SK-N-MC (cell line): Measurements from ENCODE around the gene NEK9.
A peak's percentile ranks its signal among the peaks of the same experiment; 100 is the strongest.

Experiments
- DNase-seq: peaks from one replicate; pipeline ENCODE4 v3.0.0-alpha.2; 2011; ENCODE audit warnings: low read depth, low spot score
- H3K27ac ChIP-seq: fragments of 200-600 bp; sonication (generic); 2 replicates; pipeline ENCODE4 v1.5.1; 2016; ENCODE audit warnings: mixed run types
- H3K36me3 ChIP-seq: fragments of 200-600 bp; sonication (generic); 2 replicates; pipeline ENCODE4 v1.6.1; 2017; ENCODE audit warnings: antibody characterized with exemption, low read length, mixed read lengths; ENCODE audit not compliant: insufficient read depth
- H3K4me3 ChIP-seq: fragments of 200-600 bp; sonication (generic); 2 replicates; pipeline ENCODE4 v1.5.1; 2016
- H3K9ac ChIP-seq: fragments of 200-600 bp; sonication (generic); 2 replicates; pipeline ENCODE4 v1.8.0; 2017; ENCODE audit warnings: mixed run types, mixed read lengths; ENCODE audit not compliant: insufficient read length
- H3K9me3 ChIP-seq: fragments of 200-600 bp; sonication (generic); 2 replicates; pipeline ENCODE4 v1.6.1; 2017; ENCODE audit warnings: low read depth, mild to moderate bottlenecking, antibody characterized with exemption, low read length, moderate library complexity, mixed read lengths
- EZH2 ChIP-seq: fragments of 200-600 bp; sonication (generic); IDR thresholded peaks from one replicate; pipeline ENCODE4 v1.6.1; 2017; ENCODE audit warnings: antibody characterized with exemption
- FOXP2 ChIP-seq: optimal IDR thresholded peaks from 2 replicates; pipeline ENCODE3; 2011; ENCODE audit warnings: mild to moderate bottlenecking, moderate library complexity; ENCODE audit not compliant: insufficient read depth; ENCODE audit errors: extremely low read length, control extremely low read depth
- POLR2AphosphoS5 ChIP-seq: IDR thresholded peaks from 2 replicates; pipeline ENCODE4 v1.6.1; 2012; ENCODE audit warnings: mild to moderate bottlenecking, low read depth, low read length, borderline replicate concordance

NEK9 gene

DNA sequence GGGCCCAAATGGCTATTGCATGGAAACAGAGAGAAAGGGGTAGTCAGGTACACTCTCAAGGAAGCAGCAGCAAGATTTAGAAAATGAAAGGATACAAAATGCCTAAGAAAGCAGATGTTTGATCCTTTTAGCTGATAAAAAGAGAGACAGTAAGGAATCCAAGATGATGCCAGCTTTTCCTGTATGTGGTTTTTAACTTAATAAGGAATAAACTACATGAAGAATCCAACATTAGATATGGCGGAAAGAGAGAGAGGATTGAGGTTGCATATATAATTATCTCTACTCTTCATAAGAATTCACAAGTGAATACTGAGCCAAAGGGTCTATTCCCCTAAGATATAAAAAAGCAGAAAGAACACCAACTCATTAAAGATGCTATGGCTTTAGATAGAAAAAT, 38.0 kb upstream of the NEK9 start:
- Histone ChIP-seq H3K9me3 (no peaks in the 10 kb centered on the region), H3K4me3 (no peak overlapping the region), H3K27ac (peak overlapping the region; percentile 69), H3K9ac (no peak overlapping the region), H3K36me3 (no peaks in the 10 kb centered on the region)
- peak; percentile 73 for DNase-seq
- TF ChIP-seq POLR2AphosphoS5 (no peak), EZH2 (no peak)

- no peak for DNase-seq
- H3K36me3 ChIP-seq, result no peaks in the 10 kb centered on the region
- H3K27ac ChIP-seq, result no peak overlapping the region
- no peak overlapping the region for H3K4me3 ChIP-seq
- TF ChIP-seq POLR2AphosphoS5, result no peak
- no peak for TF ChIP-seq FOXP2
- TF ChIP-seq EZH2, result no peak
- H3K9ac ChIP-seq, result no peak overlapping the region
- H3K9me3 ChIP-seq, result no peaks in the 10 kb centered on the region
Observed at GRCh38 chr14:75163677-75164076, 36.8 kb upstream of the NEK9 start.

DNA sequence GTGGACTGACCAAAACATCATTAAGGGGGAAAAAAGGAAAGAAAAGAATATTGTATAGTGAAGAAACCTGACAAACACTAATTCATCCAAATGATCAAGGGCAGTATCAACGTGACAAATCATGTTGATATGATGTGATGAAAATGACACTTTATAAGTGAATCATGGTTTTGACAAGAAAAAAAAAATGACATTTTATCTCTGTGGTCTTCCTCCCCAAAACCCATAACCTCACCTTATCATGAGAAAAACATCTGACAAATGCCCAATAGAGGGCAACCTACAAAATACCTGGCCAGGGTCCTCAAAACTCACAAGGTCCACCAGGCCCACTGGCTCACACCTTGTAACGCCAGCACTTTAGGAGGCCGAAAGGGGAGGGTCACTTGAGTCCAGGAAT, 35.8 kb upstream of the NEK9 start:
- TF ChIP-seq EZH2, result no peak
- no peak for TF ChIP-seq FOXP2
- no peak for TF ChIP-seq POLR2AphosphoS5
- no peak overlapping the region for H3K4me3 ChIP-seq
- H3K9me3 ChIP-seq, result no peaks in the 10 kb centered on the region
- H3K27ac ChIP-seq, result no peak overlapping the region
- no peak overlapping the region for H3K9ac ChIP-seq
- H3K36me3 ChIP-seq, result no peaks in the 10 kb centered on the region
- DNase-seq, result no peak

- Histone ChIP-seq H3K9ac (no peak overlapping the region), H3K36me3 (no peaks in the 10 kb centered on the region), H3K27ac (peak overlapping the region; percentile 29), H3K4me3 (no peak overlapping the region), H3K9me3 (no peaks in the 10 kb centered on the region)
- TF ChIP-seq POLR2AphosphoS5 (no peak), FOXP2 (no peak), EZH2 (no peak)
- DNase-seq, result no peak
Observed at GRCh38 chr14:75158843-75159614, 32.2 kb upstream of the NEK9 start.

DNA sequence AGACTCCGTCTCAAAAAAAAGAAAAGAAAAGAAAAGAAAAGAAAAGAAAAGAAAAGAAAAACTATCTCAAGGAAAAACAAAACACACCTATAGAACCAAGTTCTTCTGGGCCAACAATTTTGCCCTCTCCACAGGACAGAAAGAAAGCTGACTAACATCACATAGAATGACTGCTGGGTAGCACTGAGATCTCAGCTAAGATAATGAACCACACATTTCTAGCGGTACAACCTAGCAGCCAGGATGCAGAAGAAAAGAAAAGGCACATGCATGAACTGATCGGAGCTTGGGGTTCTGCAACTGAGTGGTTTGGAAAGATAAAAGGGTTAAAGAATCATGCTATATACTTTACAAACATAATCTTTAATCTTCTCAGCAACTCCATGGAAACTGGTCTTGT, 30.1 kb upstream of the NEK9 start:
- no peaks in the 10 kb centered on the region for H3K9me3 ChIP-seq

GRCh38 chr14:75156111-75156510, 29.3 kb upstream of the NEK9 start:
- Histone ChIP-seq H3K9me3 (no peaks in the 10 kb centered on the region), H3K4me3 (no peak overlapping the region), H3K36me3 (peaks cover 8% of the 10 kb centered on the region; the same call in 1 of the 2 replicates), H3K9ac (no peak overlapping the region), H3K27ac (no peak overlapping the region)
- no peak for TF ChIP-seq EZH2
- no peak for TF ChIP-seq FOXP2
- no peak for TF ChIP-seq POLR2AphosphoS5
- DNase-seq, result no peak

More for the DNA sequence above, 30.1 kb upstream of the NEK9 start:
- no peak for DNase-seq
- no peak for TF ChIP-seq FOXP2
- no peak for TF ChIP-seq EZH2
- TF ChIP-seq POLR2AphosphoS5, result no peak
- Histone ChIP-seq H3K9ac (no peak overlapping the region), H3K36me3 (peaks cover 1% of the 10 kb centered on the region; the same call in 1 of the 2 replicates), H3K27ac (no peak overlapping the region), H3K4me3 (no peak overlapping the region)

GRCh38 chr14:75155169-75155568, 28.3 kb upstream of the NEK9 start:
- TF ChIP-seq FOXP2 (no peak), EZH2 (no peak), POLR2AphosphoS5 (no peak)
- no peak overlapping the region for H3K9ac ChIP-seq
- H3K4me3 ChIP-seq, result no peak overlapping the region
- DNase-seq, result no peak
- H3K9me3 ChIP-seq, result no peaks in the 10 kb centered on the region
- H3K36me3 ChIP-seq, result peaks cover 15% of the 10 kb centered on the region
- no peak overlapping the region; the same call in 1 of the 2 replicates for H3K27ac ChIP-seq

- H3K36me3 ChIP-seq, result peaks cover 25% of the 10 kb centered on the region
- no peak overlapping the region for H3K9ac ChIP-seq
- no peak for DNase-seq
- TF ChIP-seq FOXP2, result no peak
- no peak for TF ChIP-seq EZH2
- no peak for TF ChIP-seq POLR2AphosphoS5
- H3K4me3 ChIP-seq, result no peak overlapping the region
- no peaks in the 10 kb centered on the region for H3K9me3 ChIP-seq
- H3K27ac ChIP-seq, result peak overlapping the region; percentile 1; the same call in 1 of the 2 replicates
Observed at GRCh38 chr14:75153295-75153694, 26.4 kb upstream of the NEK9 start.
